ENCODE results near the gene NXNL2.

NXNL2 gene

DNA sequence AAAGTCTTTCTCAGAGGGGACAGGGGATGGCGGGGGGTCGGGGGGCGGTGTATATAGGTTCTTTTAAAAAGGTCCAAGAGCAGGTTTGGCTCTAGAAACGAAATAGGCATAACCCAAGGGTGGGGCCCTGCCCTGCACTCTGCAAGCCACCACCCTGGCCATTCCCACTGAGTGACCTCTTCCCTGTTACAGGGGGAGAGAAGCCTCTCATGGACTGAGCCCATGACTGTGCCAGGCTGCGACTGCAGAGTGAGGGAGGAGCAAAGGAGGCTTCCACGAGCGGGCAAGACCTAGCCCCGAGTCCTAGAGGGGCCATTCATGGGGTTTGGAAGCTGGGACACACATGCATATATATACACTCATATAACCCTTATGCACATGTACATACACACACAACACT is 10.1 kb upstream of the NXNL2 start:
- Histone ChIP-seq H3K9me3 (replicated peaks; ENCODE audit: insufficient read depth, low read length) (no peaks in the 10 kb centered on the region), H3K27ac (ENCODE audit: low read length) (no peak overlapping the region), H2AFZ (ENCODE audit: low read length) (no peak overlapping the region), H3F3A (ENCODE audit: insufficient read depth, low read length) (no peaks in the 10 kb centered on the region), H3K79me2 (ENCODE audit: low read length) (no peaks in the 10 kb centered on the region), H3K9ac (ENCODE audit: low read length) (no peak overlapping the region), H4K20me1 (ENCODE audit: insufficient read depth, low read length) (no peaks in the 10 kb centered on the region), H3K9me2 (replicated peaks; ENCODE audit: insufficient read depth, low read length) (no peaks in the 10 kb centered on the region), H3K4me2 (ENCODE audit: low read depth, low read length) (no peak overlapping the region), H3K36me3 (replicated peaks; ENCODE audit: insufficient read depth, low read length) (no peaks in the 10 kb centered on the region), H3K27me3 (replicated peaks; ENCODE audit: insufficient read depth, low read length) (no peaks in the 10 kb centered on the region), H3K4me1 (ENCODE audit: low read length) (no peaks in the 10 kb centered on the region), H3K4me3 (ENCODE audit: low read length) (no peak overlapping the region)
- DNase-seq = no peak
- TF ChIP-seq EZH2phosphoT487 (IDR thresholded peaks at IDR 0.05; ENCODE audit: low read length) (no peak), EZH2 (optimal IDR thresholded peaks at IDR 0.05; ENCODE audit: low read depth, low read length) (no peak)
- TF ChIP-seq, protein P1, sequence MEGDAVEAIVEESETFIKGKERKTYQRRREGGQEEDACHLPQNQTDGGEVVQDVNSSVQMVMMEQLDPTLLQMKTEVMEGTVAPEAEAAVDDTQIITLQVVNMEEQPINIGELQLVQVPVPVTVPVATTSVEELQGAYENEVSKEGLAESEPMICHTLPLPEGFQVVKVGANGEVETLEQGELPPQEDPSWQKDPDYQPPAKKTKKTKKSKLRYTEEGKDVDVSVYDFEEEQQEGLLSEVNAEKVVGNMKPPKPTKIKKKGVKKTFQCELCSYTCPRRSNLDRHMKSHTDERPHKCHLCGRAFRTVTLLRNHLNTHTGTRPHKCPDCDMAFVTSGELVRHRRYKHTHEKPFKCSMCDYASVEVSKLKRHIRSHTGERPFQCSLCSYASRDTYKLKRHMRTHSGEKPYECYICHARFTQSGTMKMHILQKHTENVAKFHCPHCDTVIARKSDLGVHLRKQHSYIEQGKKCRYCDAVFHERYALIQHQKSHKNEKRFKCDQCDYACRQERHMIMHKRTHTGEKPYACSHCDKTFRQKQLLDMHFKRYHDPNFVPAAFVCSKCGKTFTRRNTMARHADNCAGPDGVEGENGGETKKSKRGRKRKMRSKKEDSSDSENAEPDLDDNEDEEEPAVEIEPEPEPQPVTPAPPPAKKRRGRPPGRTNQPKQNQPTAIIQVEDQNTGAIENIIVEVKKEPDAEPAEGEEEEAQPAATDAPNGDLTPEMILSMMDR (IDR thresholded peaks at IDR 0.05; ENCODE audit: low read length) = no peak

DNA sequence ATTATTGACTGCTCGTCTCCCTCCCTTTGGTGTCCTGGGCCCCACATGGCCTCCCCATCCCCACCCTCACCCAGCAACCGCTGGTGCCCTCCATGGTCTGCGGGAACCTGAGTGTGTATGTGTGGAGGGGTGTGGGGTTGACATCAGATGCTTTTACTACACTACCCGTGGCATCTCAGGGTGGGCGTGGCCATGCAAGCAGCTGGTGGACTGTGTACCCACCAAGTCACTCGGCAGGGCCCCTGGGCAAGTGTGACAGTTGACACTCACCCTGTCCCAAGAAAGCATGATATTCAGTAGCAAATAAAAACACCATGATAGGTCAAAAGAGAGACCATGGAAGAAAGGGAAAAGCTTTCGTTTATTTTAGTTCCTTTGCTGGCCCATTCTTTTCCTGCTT is 7.4 kb upstream of the NXNL2 start:
- DNase-seq = no peak
- no peaks in the 10 kb centered on the region for H3K27me3 ChIP-seq (replicated peaks; ENCODE audit: insufficient read depth, low read length)
- no peaks in the 10 kb centered on the region for H4K20me1 ChIP-seq (ENCODE audit: insufficient read depth, low read length)
- H3K4me2 ChIP-seq (ENCODE audit: low read depth, low read length) = no peak overlapping the region
- no peak overlapping the region for H3K9ac ChIP-seq (ENCODE audit: low read length)
- H3K27ac ChIP-seq (ENCODE audit: low read length) = no peak overlapping the region
- no peaks in the 10 kb centered on the region for H3K79me2 ChIP-seq (ENCODE audit: low read length)
- no peak overlapping the region for H2AFZ ChIP-seq (ENCODE audit: low read length)
- H3K36me3 ChIP-seq (replicated peaks; ENCODE audit: insufficient read depth, low read length) = no peaks in the 10 kb centered on the region
- H3K4me1 ChIP-seq (ENCODE audit: low read length) = no peaks in the 10 kb centered on the region
- H3K4me3 ChIP-seq (ENCODE audit: low read length) = no peak overlapping the region
- no peaks in the 10 kb centered on the region for H3F3A ChIP-seq (ENCODE audit: insufficient read depth, low read length)
- TF ChIP-seq, protein P1 (IDR thresholded peaks at IDR 0.05; ENCODE audit: low read length) = no peak
- no peak for TF ChIP-seq EZH2 (optimal IDR thresholded peaks at IDR 0.05; ENCODE audit: low read depth, low read length)
- TF ChIP-seq EZH2phosphoT487 (IDR thresholded peaks at IDR 0.05; ENCODE audit: low read length) = no peak
- H3K9me3 ChIP-seq (replicated peaks; ENCODE audit: insufficient read depth, low read length) = no peaks in the 10 kb centered on the region
- no peaks in the 10 kb centered on the region for H3K9me2 ChIP-seq (replicated peaks; ENCODE audit: insufficient read depth, low read length)

DNA sequence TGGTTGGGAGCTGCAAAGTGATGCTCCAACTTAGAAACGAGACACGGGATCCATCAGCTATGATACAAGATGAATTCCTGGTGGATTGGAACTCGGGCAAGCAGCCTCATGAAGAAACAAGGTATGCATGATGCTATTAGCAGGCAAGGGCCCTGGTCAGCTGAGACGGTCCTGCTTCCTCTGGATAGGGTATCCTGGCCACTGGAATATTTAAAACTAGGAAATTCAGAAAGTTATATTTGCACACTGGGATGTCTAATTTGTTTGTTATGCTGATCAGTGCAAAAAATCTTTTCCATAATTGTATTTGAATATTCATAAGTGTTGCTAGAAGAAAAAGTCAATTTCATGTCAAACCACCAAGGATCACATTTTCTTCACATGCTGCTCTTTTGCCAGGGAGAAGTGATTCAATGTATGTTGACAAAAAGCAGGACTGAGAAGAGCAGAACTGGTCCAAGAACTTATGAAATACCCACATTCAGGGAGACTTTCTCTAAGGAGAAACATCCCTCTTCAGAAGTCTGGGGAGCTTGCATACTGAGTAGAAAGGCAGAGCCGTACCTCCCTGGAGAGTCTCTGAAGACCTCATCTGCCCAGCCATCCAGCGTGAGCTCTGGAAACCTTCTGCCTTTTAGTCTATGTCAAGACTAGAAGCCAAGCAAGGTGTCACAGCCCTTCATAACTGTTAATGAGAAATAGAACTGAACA is 6.7 kb upstream of the NXNL2 start:
- Histone ChIP-seq H3K9me2 (replicated peaks; ENCODE audit: insufficient read depth, low read length) (no peaks in the 10 kb centered on the region), H3K27ac (ENCODE audit: low read length) (no peak overlapping the region), H3F3A (ENCODE audit: insufficient read depth, low read length) (no peaks in the 10 kb centered on the region), H3K9ac (ENCODE audit: low read length) (no peak overlapping the region), H3K9me3 (replicated peaks; ENCODE audit: insufficient read depth, low read length) (no peaks in the 10 kb centered on the region), H3K4me3 (ENCODE audit: low read length) (no peak overlapping the region), H3K79me2 (ENCODE audit: low read length) (no peaks in the 10 kb centered on the region), H3K4me2 (ENCODE audit: low read depth, low read length) (no peak overlapping the region), H3K4me1 (ENCODE audit: low read length) (no peaks in the 10 kb centered on the region), H2AFZ (ENCODE audit: low read length) (no peak overlapping the region), H3K27me3 (replicated peaks; ENCODE audit: insufficient read depth, low read length) (no peaks in the 10 kb centered on the region), H3K36me3 (replicated peaks; ENCODE audit: insufficient read depth, low read length) (no peaks in the 10 kb centered on the region), H4K20me1 (ENCODE audit: insufficient read depth, low read length) (no peaks in the 10 kb centered on the region)
- TF ChIP-seq EZH2 (optimal IDR thresholded peaks at IDR 0.05; ENCODE audit: low read depth, low read length) = no peak
- no peak for DNase-seq

DNA sequence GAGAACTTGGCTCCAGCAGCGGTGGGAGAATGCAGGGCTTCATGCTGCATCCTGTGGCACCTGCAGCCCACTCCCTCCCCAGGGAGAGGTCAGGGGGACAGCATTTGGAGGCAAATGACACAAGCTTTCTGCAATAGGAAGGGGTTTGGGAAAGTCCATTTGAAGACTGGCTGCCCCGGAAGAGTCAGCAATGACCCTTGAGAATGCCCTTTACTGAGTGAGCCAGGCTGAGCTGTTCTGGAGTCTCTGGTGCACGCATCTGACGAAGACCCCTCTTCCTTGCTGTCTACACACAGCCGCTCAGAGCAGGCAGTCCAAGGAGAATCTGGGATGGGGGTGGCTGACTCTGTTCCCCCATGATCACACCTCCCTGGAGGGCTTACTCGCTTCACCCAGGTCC is 5.5 kb upstream of the NXNL2 start:
- no peaks in the 10 kb centered on the region for H3K36me3 ChIP-seq (replicated peaks; ENCODE audit: insufficient read depth, low read length)
- H3K9ac ChIP-seq (ENCODE audit: low read length) = no peak overlapping the region
- TF ChIP-seq, protein P1 (IDR thresholded peaks at IDR 0.05; ENCODE audit: low read length) = no peak
- TF ChIP-seq EZH2 (optimal IDR thresholded peaks at IDR 0.05; ENCODE audit: low read depth, low read length) (no peak), EZH2phosphoT487 (IDR thresholded peaks at IDR 0.05; ENCODE audit: low read length) (no peak)
- H3K4me1 ChIP-seq (ENCODE audit: low read length) = no peaks in the 10 kb centered on the region
- no peaks in the 10 kb centered on the region for H4K20me1 ChIP-seq (ENCODE audit: insufficient read depth, low read length)
- H3K9me2 ChIP-seq (replicated peaks; ENCODE audit: insufficient read depth, low read length) = no peaks in the 10 kb centered on the region
- H2AFZ ChIP-seq (ENCODE audit: low read length) = no peak overlapping the region
- H3K27me3 ChIP-seq (replicated peaks; ENCODE audit: insufficient read depth, low read length) = no peaks in the 10 kb centered on the region
- H3K9me3 ChIP-seq (replicated peaks; ENCODE audit: insufficient read depth, low read length) = no peaks in the 10 kb centered on the region
- no peak overlapping the region for H3K4me3 ChIP-seq (ENCODE audit: low read length)
- no peaks in the 10 kb centered on the region for H3K79me2 ChIP-seq (ENCODE audit: low read length)
- DNase-seq = no peak
- no peak overlapping the region for H3K27ac ChIP-seq (ENCODE audit: low read length)
- no peak overlapping the region for H3K4me2 ChIP-seq (ENCODE audit: low read depth, low read length)
- H3F3A ChIP-seq (ENCODE audit: insufficient read depth, low read length) = no peaks in the 10 kb centered on the region

Measured in MM.1S (cell line).